GM21528 (cell line): ENCODE measurements around the gene FBXO10.
A peak's percentile ranks its signal among the peaks of the same experiment; 100 is the strongest.

ENCODE experiments used
- ATAC-seq: cut with Tn5 transposase; IDR thresholded peaks from one replicate; pipeline ENCODE4 v1.9.1; 2021; ENCODE audit warnings: mild to moderate bottlenecking, moderate library complexity; ENCODE audit not compliant: unreplicated experiment, low FRiP score

The FBXO10 gene

GRCh38 chr9:37593883-37594448 is 17.8 kb upstream of the FBXO10 start:
- ATAC-seq, result no peak

GRCh38 chr9:37592108-37592951 is 16.1 kb upstream of the FBXO10 start, which contains the start of gene TOMM5:
Gene TOMM5 (minus strand): TSS chr9:37592597. CDS start chr9:37592532, 65 bp downstream.
- ATAC-seq, result peak; percentile 88

GRCh38 chr9:37587521-37587920 is 11.3 kb upstream of the FBXO10 start:
- no peak for ATAC-seq

GRCh38 chr9:37583522-37584121 is 7.4 kb upstream of the FBXO10 start:
- no peak for ATAC-seq

- ATAC-seq, result no peak
These were observed 6.5 kb upstream of the FBXO10 start for GRCh38 chr9:37582548-37583157.

- ATAC-seq, result peak; percentile 45
These were observed 667 bp downstream of the FBXO10 start for GRCh38 chr9:37575511-37575914.

GRCh38 chr9:37575001-37575400 is 1.2 kb downstream of the FBXO10 start:
- no peak for ATAC-seq

- no peak for ATAC-seq
These were observed 1.9 kb downstream of the FBXO10 start for GRCh38 chr9:37574241-37574721.

GRCh38 chr9:37571282-37571681 is 4.9 kb downstream of the FBXO10 start:
- no peak for ATAC-seq

- no peak for ATAC-seq
These were observed 9.5 kb downstream of the FBXO10 start for GRCh38 chr9:37566716-37567115.

GRCh38 chr9:37565661-37566618 is 10.2 kb downstream of the FBXO10 start:
- peak; percentile 73 for ATAC-seq

- no peak for ATAC-seq
These were observed 11.3 kb downstream of the FBXO10 start for GRCh38 chr9:37564916-37565315.

GRCh38 chr9:37563806-37564513 is 12.2 kb downstream of the FBXO10 start:
- ATAC-seq, result no peak

- no peak for ATAC-seq
These were observed 13.4 kb downstream of the FBXO10 start for GRCh38 chr9:37562826-37563225.

- no peak for ATAC-seq
These were observed 14.5 kb downstream of the FBXO10 start for GRCh38 chr9:37561682-37562081.

GRCh38 chr9:37559855-37560592 is 16.2 kb downstream of the FBXO10 start:
- no peak for ATAC-seq

- no peak for ATAC-seq
These were observed 17.1 kb downstream of the FBXO10 start for GRCh38 chr9:37559125-37559524.

GRCh38 chr9:37555786-37556185 is 20.4 kb downstream of the FBXO10 start:
- ATAC-seq, result no peak

- no peak for ATAC-seq
These were observed 21.9 kb downstream of the FBXO10 start for GRCh38 chr9:37554318-37554717.
